Cardiac fibroblast (primary cell): ENCODE results near the gene HECTD2.

ENCODE experiments used
- DNase-seq, 2 donors: peaks; one replicate each; pipeline versions ENCODE4 v3.0.0 to v3.0.0-alpha.2; 2010; ENCODE audit warnings: low read depth in 2 of 2
- H3K4me3 ChIP-seq, 2 donors: replicated peaks in 1 of 2; 1 replicate in 1 of 2; 2 replicates in 1 of 2; pipeline ENCODE4 v1.5.1; 2011; ENCODE audit warnings: low read depth in 2 of 2, low read length in 2 of 2, mild to moderate bottlenecking in 2 of 2, moderate library complexity in 1 of 2
- CTCF ChIP-seq: IDR thresholded peaks from one replicate; pipeline ENCODE4 v1.5.1; 2011; ENCODE audit warnings: low read depth, mild to moderate bottlenecking, low read length, inconsistent platforms

HECTD2 gene

GRCh38 chr10:91474009-91474408 lies 63.9 kb downstream of the HECTD2 start:
- no peak overlapping the region for H3K4me3 ChIP-seq
- TF ChIP-seq CTCF: no peak
- no peak for DNase-seq

- no peak for DNase-seq
- TF ChIP-seq CTCF: no peak
- H3K4me3 ChIP-seq: no peak overlapping the region
Observed at GRCh38 chr10:91477236-91477635, 67.1 kb downstream of the HECTD2 start.

GRCh38 chr10:91479583-91479982 lies 69.4 kb downstream of the HECTD2 start:
- TF ChIP-seq CTCF: no peak
- DNase-seq: no peak
- H3K4me3 ChIP-seq: no peak overlapping the region

- no peak for TF ChIP-seq CTCF
- no peak for DNase-seq
- no peak overlapping the region for H3K4me3 ChIP-seq
Observed at GRCh38 chr10:91487911-91488582, 77.9 kb downstream of the HECTD2 start.

GRCh38 chr10:91493313-91493712 lies 83.2 kb downstream of the HECTD2 start:
- DNase-seq: peak; percentile 60 to 73
- TF ChIP-seq CTCF: peak; percentile 13
- H3K4me3 ChIP-seq: no peak overlapping the region

GRCh38 chr10:91495402-91495801 lies 85.3 kb downstream of the HECTD2 start:
- H3K4me3 ChIP-seq: no peak overlapping the region
- peak in 1 of 2 donors; percentile 21 for DNase-seq
- no peak for TF ChIP-seq CTCF

- no peak for DNase-seq
- no peak overlapping the region for H3K4me3 ChIP-seq
- TF ChIP-seq CTCF: no peak
Observed at GRCh38 chr10:91496016-91496415, 85.9 kb downstream of the HECTD2 start.
